Activated CD8-positive, alpha-beta memory T cell treated with anti-CD3 and anti-CD28 coated beads, Interleukin-2, amount 10 ng/mL, durations not matched to agents 7 days and 5 days (primary cell): ENCODE results near the gene FKBP2. TPM values are rescaled to one million over a fixed set of nuclear protein-coding genes. Genes with fewer than 3 reads are reported as not detected.
A peak's percentile ranks its signal among the peaks of the same experiment; 100 is the strongest.

Experiments
- ATAC-seq: fragments of 150-1000 bp; cut with Tn5 transposase; one replicate; pipeline ENCODE4 v1.10.0; 2021; ENCODE audit warnings: moderate library complexity
- CTCF ChIA-PET: fragments of 350-600 bp; sonication (Branson Sonifier 250); formaldehyde crosslinking; loops from one replicate; lab custom pipeline; 2021; ENCODE audit warnings: antibody characterized with exemption; lab: Charles Lee
- DNase-seq: peaks from one replicate; pipeline ENCODE4 v3.0.0-alpha.2; 2020
- H3K27ac Mint-ChIP-seq: one replicate; pipeline ENCODE4 v1.8.0; 2021; ENCODE audit warnings: mild to moderate bottlenecking, mixed read lengths
- H3K27me3 Mint-ChIP-seq: one replicate; pipeline ENCODE4 v1.8.0; 2021; ENCODE audit warnings: mixed read lengths
- H3K36me3 Mint-ChIP-seq: one replicate; pipeline ENCODE4 v1.8.0; 2021; ENCODE audit warnings: mild to moderate bottlenecking, mixed read lengths
- H3K4me1 Mint-ChIP-seq: one replicate; pipeline ENCODE4 v1.8.0; 2021; ENCODE audit warnings: mixed read lengths
- H3K4me3 Mint-ChIP-seq: one replicate; pipeline ENCODE4 v1.8.0; 2021; ENCODE audit warnings: mild to moderate bottlenecking, moderate library complexity, mixed read lengths
- H3K9me3 Mint-ChIP-seq: one replicate; pipeline ENCODE4 v1.8.0; 2022; ENCODE audit warnings: low read depth, mixed read lengths
- total RNA-seq, 2 experiments: library from RNA; stranded (reverse); gene quantifications; one replicate each; pipeline ENCODE4 v1.2.3, GENCODE V29; 2021

Gene FKBP2
- total RNA-seq: 10 to 100 TPM; 23.4 to 23.9 TPM

DNA sequence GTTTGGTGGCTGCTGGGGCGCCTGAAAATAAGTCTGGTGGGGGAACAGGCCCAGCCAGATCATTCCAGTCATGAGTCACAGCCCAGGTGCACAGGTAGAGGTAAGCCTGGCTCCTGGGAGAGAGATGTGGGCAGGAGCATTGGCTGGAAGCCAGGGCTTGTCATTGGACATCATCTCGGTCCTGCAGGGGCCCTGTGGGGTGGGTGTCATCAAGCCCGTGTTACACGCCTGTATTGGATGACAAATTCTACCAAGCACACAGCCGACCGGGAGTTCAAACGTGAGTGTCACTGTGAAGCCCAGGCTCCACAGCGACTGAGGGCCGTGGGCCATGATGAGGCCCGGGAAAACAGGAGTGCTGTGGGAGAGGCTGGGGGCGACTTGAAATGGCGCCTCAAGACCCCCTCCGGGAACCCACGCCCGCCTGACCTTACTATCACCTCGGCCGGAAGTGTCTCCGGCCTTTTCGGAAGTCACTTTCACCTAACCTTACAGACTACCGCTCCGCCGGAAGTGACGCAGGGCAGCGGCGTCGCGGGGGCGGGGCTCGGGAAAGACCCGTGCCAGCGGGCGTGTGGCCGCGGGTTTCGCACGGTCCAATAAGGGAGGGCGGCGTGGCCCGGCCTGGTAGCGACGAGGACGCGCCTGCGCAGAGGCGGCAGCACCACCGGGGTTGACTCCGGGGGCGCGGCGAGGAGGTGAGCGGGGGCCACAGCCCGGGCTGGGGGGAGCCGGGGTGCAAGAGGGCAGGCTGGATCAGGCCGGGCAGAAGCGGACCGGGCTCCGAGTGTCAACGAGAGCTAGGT, at the start of gene FKBP2:
TSS of gene FKBP2 (plus strand) at position 661 of the 806 bp plus-strand sequence. CDS start 1,293 bp downstream, outside the sequence.
- Mint-ChIP-seq H3K27ac (peak within 1 kb of the TSS; percentile 95), H3K4me1 (peaks cover 47% of the 10 kb centered on the region), H3K4me3 (peak within 1 kb of the TSS; percentile 83), H3K36me3 (peaks cover 3% of the 10 kb centered on the region), H3K9me3 (no peaks in the 10 kb centered on the region), H3K27me3 (no peaks in the 10 kb centered on the region)
- DNase-seq: peak; percentile 98
- CTCF ChIA-PET: interaction anchor here (0.6 to 12.3 kb wide), 16 partner anchors 9 to 1613 kb away, joined by 3 to 146 read pairs (median 6); partner anchors contain the start of genes CATSPERZ, ESRRA, FERMT3 and NUDT22
- ATAC-seq: peak; percentile 75

DNA sequence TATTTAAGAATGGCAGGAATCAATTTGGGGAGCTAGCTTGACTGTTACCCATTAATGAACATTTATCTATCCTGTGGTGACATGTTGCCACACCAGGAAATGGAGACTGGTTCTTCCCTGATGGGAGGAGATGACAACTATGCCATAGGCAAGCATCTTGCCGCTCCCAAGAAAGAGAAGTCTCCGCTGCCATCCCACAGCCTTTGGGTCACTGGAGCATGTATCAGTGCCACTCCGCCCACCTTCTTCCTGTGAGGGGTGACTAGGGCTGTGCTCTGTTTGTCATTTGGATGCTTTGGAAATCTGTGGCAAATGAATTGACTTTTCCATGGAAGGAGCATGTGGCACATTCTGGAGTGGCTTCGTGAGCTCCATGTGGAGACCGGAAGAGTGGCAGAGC, 48.5 kb upstream of the FKBP2 start:
- no peaks in the 10 kb centered on the region for H3K27me3 Mint-ChIP-seq
- no peak overlapping the region for H3K27ac Mint-ChIP-seq
- H3K9me3 Mint-ChIP-seq: no peaks in the 10 kb centered on the region
- CTCF ChIA-PET: interaction anchor here (1.1 to 11.0 kb wide), 2 partner anchors 11 to 54 kb away, joined by 3 to 126 read pairs; partner anchors contain the start of gene FERMT3
- DNase-seq: no peak
- no peak for ATAC-seq
- H3K36me3 Mint-ChIP-seq: peaks cover 52% of the 10 kb centered on the region
- H3K4me3 Mint-ChIP-seq: no peak overlapping the region
- H3K4me1 Mint-ChIP-seq: peaks cover 42% of the 10 kb centered on the region

DNA sequence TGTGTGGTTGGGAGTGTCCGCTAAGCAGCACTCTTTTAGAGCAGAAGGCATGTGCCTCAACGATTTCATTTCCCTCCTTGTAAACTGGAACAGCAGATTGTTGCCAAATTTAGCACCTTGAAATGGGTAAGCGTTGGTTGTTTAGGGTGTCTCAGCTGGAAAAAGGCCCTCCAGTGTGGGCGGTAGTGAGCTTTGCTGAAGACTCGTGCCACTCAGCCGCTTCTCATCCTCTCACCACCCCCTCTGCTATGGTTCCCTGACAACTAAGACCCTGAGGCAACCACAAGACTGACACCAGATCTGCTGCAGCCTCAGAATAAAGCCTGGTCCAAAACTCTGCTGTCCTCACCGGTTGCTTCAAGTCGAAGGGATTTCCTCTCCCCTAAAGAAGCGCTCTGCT, 44.3 kb upstream of the FKBP2 start:
- no peak overlapping the region for H3K27ac Mint-ChIP-seq

DNA sequence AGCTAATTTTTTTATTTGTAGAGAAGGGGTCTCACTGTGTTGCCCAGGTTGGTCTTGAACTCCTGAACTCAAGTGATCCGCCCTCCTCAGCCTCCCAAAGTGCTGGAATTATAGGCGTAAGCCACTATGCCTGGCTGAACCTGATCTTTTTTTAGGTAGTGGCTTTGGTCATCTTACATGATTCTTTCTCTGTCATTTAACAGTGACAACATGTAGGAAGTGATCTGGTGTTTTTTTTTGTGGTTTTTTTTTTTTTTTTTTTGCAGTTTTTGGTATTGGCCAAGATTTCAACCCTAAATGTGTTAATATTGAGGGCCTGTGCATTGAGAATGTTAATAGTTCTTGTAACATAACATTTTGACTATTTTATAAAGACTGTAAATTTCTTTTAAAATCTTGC, 42.4 kb upstream of the FKBP2 start:
- ATAC-seq: no peak
- no peaks in the 10 kb centered on the region for H3K9me3 Mint-ChIP-seq
- CTCF ChIA-PET: interaction anchor here (2.1 to 2.3 kb wide), 2 partner anchors 13 to 102 kb away, joined by 5 to 7 read pairs; partner anchors contain the start of gene STIP1

More for the DNA sequence above, 44.3 kb upstream of the FKBP2 start:
- Mint-ChIP-seq H3K36me3 (peaks cover 57% of the 10 kb centered on the region), H3K27me3 (no peaks in the 10 kb centered on the region), H3K9me3 (no peaks in the 10 kb centered on the region), H3K4me3 (no peak overlapping the region), H3K4me1 (peaks cover 29% of the 10 kb centered on the region)
- DNase-seq (no peak), ATAC-seq (no peak)
- CTCF ChIA-PET: interaction anchor here (1.5 to 2.3 kb wide), 3 partner anchors 11 to 104 kb away, joined by 3 to 7 read pairs (median 5); partner anchors contain the start of genes NUDT22 and STIP1

DNA sequence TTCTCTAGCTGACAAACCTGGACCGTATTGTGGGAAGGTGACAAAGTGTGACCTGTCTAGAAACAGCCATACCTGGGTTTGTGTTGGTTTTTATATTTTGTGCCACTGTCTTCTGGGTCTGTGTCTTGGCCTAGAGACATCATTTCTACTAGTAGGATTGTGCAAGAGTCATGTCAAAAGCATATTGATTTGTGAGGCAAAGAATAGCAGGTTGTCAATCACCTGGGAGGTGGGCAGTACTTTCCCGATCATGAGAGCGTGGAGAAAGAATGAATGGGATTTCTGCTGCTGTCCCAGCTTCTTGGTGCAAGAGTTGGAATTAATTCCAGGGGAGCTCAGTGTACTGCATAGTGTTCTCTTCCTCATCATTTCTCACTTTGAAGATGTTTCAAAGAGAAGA, 39.4 kb upstream of the FKBP2 start:
- no peak for DNase-seq
- peak overlapping the region; percentile 7 for H3K27ac Mint-ChIP-seq
- H3K4me3 Mint-ChIP-seq: no peak overlapping the region
- H3K36me3 Mint-ChIP-seq: peaks cover 57% of the 10 kb centered on the region
- H3K9me3 Mint-ChIP-seq: no peaks in the 10 kb centered on the region
- H3K27me3 Mint-ChIP-seq: no peaks in the 10 kb centered on the region
- CTCF ChIA-PET: interaction anchor here (1.0 to 9.6 kb wide), 4 partner anchors 13 to 102 kb away, joined by 3 to 169 read pairs (median 89); partner anchors contain the start of genes CATSPERZ, DNAJC4, ESRRA and PLCB3
- no peak for ATAC-seq
- H3K4me1 Mint-ChIP-seq: peaks cover 42% of the 10 kb centered on the region

More for the DNA sequence above, 42.4 kb upstream of the FKBP2 start:
- Mint-ChIP-seq H3K27ac (no peak overlapping the region), H3K27me3 (no peaks in the 10 kb centered on the region), H3K4me3 (no peak overlapping the region), H3K4me1 (peaks cover 30% of the 10 kb centered on the region), H3K36me3 (peaks cover 64% of the 10 kb centered on the region)
- DNase-seq: no peak

DNA sequence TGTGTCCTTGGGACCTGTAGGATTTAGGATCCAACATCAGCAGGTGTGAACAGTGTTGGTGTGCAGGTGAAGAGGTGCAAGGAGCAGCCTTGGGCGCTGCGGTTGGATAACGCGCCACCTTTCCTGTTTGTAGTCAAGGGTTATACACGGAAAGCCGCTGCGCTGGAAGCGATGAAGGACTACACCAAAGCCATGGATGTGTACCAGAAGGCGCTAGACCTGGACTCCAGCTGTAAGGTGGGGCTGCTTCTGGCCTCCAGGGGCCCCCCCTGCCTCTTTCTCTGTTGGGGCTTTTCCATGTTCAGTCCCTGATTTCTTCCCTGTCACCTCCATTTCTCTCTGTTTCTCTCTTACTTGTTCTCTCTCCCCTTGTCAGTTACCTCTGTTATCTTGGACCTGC, 37.9 kb upstream of the FKBP2 start:
- CTCF ChIA-PET: interaction anchor here (1.0 to 9.6 kb wide), 5 partner anchors 14 to 129 kb away, joined by 3 to 169 read pairs (median 52); partner anchors contain the start of genes CATSPERZ, ESRRA, PLCB3 and PRDX5
- H3K36me3 Mint-ChIP-seq: peaks cover 60% of the 10 kb centered on the region
- no peak overlapping the region for H3K27ac Mint-ChIP-seq
- H3K4me3 Mint-ChIP-seq: no peak overlapping the region
- H3K27me3 Mint-ChIP-seq: no peaks in the 10 kb centered on the region
- ATAC-seq (no peak), DNase-seq (no peak)
- peaks cover 34% of the 10 kb centered on the region for H3K4me1 Mint-ChIP-seq
- H3K9me3 Mint-ChIP-seq: no peaks in the 10 kb centered on the region

DNA sequence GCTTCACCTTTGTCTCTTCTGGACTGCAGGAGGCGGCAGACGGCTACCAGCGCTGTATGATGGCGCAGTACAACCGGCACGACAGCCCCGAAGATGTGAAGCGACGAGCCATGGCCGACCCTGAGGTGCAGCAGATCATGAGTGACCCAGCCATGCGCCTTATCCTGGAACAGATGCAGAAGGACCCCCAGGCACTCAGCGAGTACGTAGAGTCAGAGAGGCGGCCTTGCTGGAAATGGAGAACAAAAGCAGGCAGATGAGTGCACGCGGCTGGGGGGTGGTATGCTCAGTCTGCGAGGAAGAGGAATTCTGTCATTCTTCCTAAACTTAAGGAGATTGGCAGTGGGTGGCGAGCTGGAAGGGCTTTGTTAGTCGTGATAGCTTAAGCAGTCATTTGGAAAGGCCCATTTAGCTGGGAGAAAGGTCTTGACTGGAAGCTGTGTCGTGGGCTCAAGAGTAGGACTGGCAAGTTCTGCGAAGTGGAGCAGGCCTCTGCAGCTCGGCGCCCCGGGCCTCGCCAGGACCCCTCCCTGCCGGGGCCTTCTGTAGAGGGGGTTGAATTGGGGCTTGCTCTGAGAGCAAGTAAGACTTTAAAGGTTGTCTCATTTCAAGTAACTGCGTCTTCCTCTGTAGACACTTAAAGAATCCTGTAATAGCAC, 37.3 kb upstream of the FKBP2 start:
- Mint-ChIP-seq H3K4me3 (no peak overlapping the region), H3K36me3 (peaks cover 59% of the 10 kb centered on the region), H3K4me1 (peaks cover 37% of the 10 kb centered on the region), H3K9me3 (no peaks in the 10 kb centered on the region), H3K27ac (no peak overlapping the region), H3K27me3 (no peaks in the 10 kb centered on the region)
- CTCF ChIA-PET: interaction anchor here (1.0 to 9.6 kb wide), 8 partner anchors 15 to 114 kb away, joined by 5 to 169 read pairs (median 22); partner anchors contain the start of genes CATSPERZ, DNAJC4, ESRRA and NUDT22
- DNase-seq (no peak), ATAC-seq (no peak)

DNA sequence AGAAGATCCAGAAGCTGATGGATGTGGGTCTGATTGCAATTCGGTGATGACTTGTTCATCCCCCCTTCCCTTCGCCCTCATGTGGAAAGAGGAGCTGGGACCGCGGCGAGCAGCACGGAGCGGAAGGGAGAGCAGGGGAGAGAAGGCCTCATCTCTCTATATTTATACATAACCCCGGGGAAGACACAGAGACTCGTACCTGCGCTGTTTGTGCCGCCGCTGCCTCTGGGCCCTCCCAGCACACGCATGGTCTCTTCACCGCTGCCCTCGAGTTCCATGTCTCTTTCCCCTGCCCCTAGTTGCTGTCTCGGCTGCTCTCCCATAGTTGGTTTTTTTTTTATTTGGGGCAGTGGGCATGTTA, 36.8 kb upstream of the FKBP2 start:
- no peak for DNase-seq
- Mint-ChIP-seq H3K27ac (no peak overlapping the region), H3K9me3 (no peaks in the 10 kb centered on the region), H3K4me1 (peaks cover 42% of the 10 kb centered on the region), H3K27me3 (no peaks in the 10 kb centered on the region), H3K4me3 (no peak overlapping the region), H3K36me3 (peaks cover 58% of the 10 kb centered on the region)
- ATAC-seq: no peak
- CTCF ChIA-PET: interaction anchor here (0.6 to 9.6 kb wide), 27 partner anchors 9 to 245 kb away, joined by 3 to 169 read pairs (median 5); partner anchors contain the start of genes BAD, CATSPERZ, DNAJC4 and ESRRA

DNA sequence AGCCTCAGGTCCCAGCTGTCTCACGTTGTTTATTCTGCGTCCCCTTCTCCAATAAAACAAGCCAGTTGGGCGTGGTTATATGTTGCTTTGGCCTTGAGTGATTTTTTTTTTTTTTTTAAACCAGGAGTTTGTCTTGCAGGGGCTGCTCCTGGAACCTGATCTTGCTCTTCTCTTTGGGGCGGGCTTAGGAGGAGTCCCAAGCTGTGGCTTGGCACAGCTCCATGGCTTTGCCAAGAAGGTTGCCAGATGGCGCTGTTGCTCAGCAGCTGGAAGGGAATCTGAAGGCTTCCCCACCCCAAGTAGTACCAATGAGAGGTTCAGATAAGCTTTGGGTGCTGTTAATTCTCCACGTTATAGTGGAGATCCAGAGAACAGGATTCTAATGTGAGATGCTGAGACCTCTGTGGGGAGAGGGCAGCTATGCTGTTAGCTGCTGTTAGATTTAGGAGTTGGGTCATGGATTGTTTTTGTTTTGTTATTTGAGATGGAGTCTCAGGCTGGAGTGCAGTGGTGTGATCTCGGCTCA, 36.4 kb upstream of the FKBP2 start:
- H3K4me3 Mint-ChIP-seq: peak overlapping the region; percentile 45
- peak; percentile 86 for DNase-seq
- peak; percentile 30 for ATAC-seq
- peaks cover 45% of the 10 kb centered on the region for H3K4me1 Mint-ChIP-seq
- H3K36me3 Mint-ChIP-seq: peaks cover 60% of the 10 kb centered on the region
- CTCF ChIA-PET: interaction anchor here (0.6 to 9.6 kb wide), 29 partner anchors 9 to 245 kb away, joined by 3 to 169 read pairs (median 5); partner anchors contain the start of genes BAD, CATSPERZ, DNAJC4 and ESRRA
- H3K27me3 Mint-ChIP-seq: no peaks in the 10 kb centered on the region
- H3K9me3 Mint-ChIP-seq: no peaks in the 10 kb centered on the region
- H3K27ac Mint-ChIP-seq: peak overlapping the region; percentile 78

DNA sequence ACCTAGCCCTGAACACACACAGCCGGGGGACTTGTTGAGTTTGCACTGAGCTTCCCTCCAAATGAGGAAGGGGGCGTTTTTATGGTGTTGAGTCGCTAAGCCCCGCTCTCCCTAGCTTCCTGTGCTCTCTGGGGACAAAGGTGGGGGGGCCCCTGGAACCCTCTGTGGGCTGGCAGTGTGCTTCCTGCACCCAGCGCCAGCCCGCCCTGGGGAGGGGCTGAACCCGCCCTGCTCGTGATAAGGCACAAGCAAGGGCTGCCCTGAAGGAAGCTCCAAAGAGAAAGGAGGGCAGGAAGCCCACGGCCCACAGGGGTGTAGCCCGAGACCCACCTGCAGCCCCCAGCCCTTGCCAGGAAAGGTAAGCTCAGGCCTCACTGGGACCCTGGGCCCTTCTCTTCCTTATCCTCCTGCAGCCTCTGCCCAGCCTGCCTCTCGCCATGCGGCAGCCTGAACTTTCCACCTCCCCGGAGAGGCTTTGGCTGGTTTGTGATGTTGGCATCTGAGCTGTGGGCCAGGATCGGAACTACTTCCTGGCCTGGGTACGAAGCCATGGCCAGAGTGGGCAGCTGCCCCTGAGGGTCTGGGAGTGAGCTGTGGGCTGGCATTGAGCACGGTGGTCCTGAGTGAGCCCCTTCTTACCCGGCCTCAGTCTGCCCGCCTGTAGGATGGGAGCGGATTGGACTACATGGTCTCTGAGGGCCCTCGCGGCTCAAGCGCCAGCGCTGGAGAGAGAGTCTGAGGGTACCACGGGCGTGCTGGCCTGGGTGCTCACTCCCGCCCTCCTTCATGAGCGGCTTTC, 34.2 kb upstream of the FKBP2 start, which contains the start of gene FERMT3:
TSS of gene FERMT3 (plus strand) at position 265 of the 799 bp plus-strand sequence. CDS start 644 bp downstream, outside the sequence.
- Mint-ChIP-seq H3K27ac (peak within 1 kb of the TSS; percentile 96), H3K9me3 (no peaks in the 10 kb centered on the region), H3K27me3 (no peaks in the 10 kb centered on the region), H3K4me1 (peaks cover 42% of the 10 kb centered on the region), H3K36me3 (peaks cover 50% of the 10 kb centered on the region), H3K4me3 (peak within 1 kb of the TSS; percentile 92)
- ATAC-seq: peak; percentile 69
- CTCF ChIA-PET: interaction anchor here (0.8 to 9.6 kb wide), 20 partner anchors 11 to 368 kb away, joined by 3 to 169 read pairs (median 11); partner anchors contain the start of genes BAD, CATSPERZ, DNAJC4 and ESRRA
- peak; percentile 89 for DNase-seq

DNA sequence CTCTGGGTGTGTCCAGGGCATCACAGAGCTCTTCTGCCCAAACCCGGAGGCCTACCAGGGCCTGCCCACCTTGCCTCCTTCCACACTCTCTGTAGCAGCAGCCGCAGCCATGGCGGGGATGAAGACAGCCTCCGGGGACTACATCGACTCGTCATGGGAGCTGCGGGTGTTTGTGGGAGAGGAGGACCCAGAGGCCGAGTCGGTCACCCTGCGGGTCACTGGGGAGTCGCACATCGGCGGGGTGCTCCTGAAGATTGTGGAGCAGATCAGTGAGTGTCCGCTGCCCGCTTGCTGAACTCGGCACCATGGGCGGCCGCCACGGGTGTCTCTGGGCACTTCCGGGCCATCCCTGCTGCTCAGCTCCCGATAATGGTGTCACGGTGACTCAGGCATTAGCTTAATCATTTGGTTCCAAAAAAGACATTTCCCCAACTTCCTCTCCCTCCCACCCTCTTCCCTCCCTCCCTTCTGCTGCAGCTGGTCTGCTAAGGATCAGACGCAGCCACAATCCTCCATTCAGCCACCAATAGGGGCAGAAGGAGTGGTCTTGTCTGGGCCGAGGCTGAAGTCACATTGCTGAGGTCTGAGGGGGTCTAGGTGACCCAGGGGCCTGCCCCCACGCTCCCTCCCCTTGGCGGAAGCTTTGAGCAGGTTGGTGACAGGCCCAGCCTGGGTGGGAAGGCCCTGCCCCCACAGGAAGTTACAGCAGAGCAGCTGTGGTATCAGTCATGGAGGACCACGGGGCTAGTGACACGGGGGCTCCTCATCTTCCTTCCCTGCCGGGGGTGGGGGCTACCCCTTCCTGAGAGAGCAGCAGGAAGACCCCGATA, 33.4 kb upstream of the FKBP2 start:
- CTCF ChIA-PET: interaction anchor here (0.6 to 9.6 kb wide), 23 partner anchors 10 to 386 kb away, joined by 3 to 169 read pairs (median 6); partner anchors contain the start of genes BAD, CATSPERZ, DNAJC4 and ESRRA
- no peaks in the 10 kb centered on the region for H3K9me3 Mint-ChIP-seq
- peak overlapping the region; percentile 96 for H3K27ac Mint-ChIP-seq
- DNase-seq (peak; percentile 95), ATAC-seq (peak; percentile 77)
- peak overlapping the region; percentile 92 for H3K4me3 Mint-ChIP-seq
- peaks cover 43% of the 10 kb centered on the region for H3K4me1 Mint-ChIP-seq
- H3K27me3 Mint-ChIP-seq: no peaks in the 10 kb centered on the region
- peaks cover 49% of the 10 kb centered on the region for H3K36me3 Mint-ChIP-seq
